ENCODE data around the gene HEPHL1. TPM values are rescaled to one million over a fixed set of nuclear protein-coding genes. Genes with fewer than 3 reads are reported as not detected.
A peak's percentile ranks its signal among the peaks of the same experiment; 100 is the strongest.
"Not testable (repeated sequence)": the region's sequence is repeated elsewhere in the genome, so short reads cannot be mapped to it uniquely, and the experiment has no call there.

The HEPHL1 gene
- total and polyA plus RNA-seq, 5 donors from 2014 or later: not detected

GRCh38 chr11:94112206-94112953, 91.2 kb downstream of the HEPHL1 start:
- no peak overlapping the region for H3K27ac Mint-ChIP-seq
- Histone ChIP-seq H3K4me1 (ENCODE audit: control insufficient read depth, insufficient read depth, low read length, poor library complexity, severe bottlenecking) (no peaks in the 10 kb centered on the region), H3K36me3 (ENCODE audit: control insufficient read depth, insufficient read depth, low read length) (no peaks in the 10 kb centered on the region), H3K27ac (ENCODE audit: insufficient read depth, low read length, poor library complexity, severe bottlenecking) (no peak overlapping the region), H3K27me3 (ENCODE audit: control insufficient read depth, insufficient read depth, low read length) (peaks cover 5% of the 10 kb centered on the region), H3K9me3 (ENCODE audit: control insufficient read depth in 2 of 2, low read length in 2 of 2) (no peaks in the 10 kb centered on the region), H3K4me3 (ENCODE audit: low read depth, low read length) (no peak overlapping the region)
- no peak overlapping the region for H3K4me3 Mint-ChIP-seq
- DNase-seq: no peak
- no peak for ATAC-seq (ENCODE audit: low read depth in 2 of 2)
- H3K4me1 Mint-ChIP-seq: no peaks in the 10 kb centered on the region
- H3K9me3 Mint-ChIP-seq: peaks cover 0 to 4% (median 0%) of the 10 kb centered on the region in 7 donors
- H3K36me3 Mint-ChIP-seq: no peaks in the 10 kb centered on the region
- peaks cover 19% of the 10 kb centered on the region for H3K27me3 Mint-ChIP-seq

GRCh38 chr11:94117197-94117574, 96.0 kb downstream of the HEPHL1 start:
- Histone ChIP-seq H3K27me3 (ENCODE audit: control insufficient read depth, insufficient read depth, low read length) (peaks cover 5% of the 10 kb centered on the region), H3K9me3 (ENCODE audit: control insufficient read depth in 2 of 2, low read length in 2 of 2) (no peaks in the 10 kb centered on the region), H3K4me3 (ENCODE audit: low read depth, low read length) (no peak overlapping the region), H3K36me3 (ENCODE audit: control insufficient read depth, insufficient read depth, low read length) (no peaks in the 10 kb centered on the region), H3K4me1 (ENCODE audit: control insufficient read depth, insufficient read depth, low read length, poor library complexity, severe bottlenecking) (no peaks in the 10 kb centered on the region), H3K27ac (ENCODE audit: insufficient read depth, low read length, poor library complexity, severe bottlenecking) (no peak overlapping the region)
- ATAC-seq (ENCODE audit: low read depth in 2 of 2) (no peak), DNase-seq (no peak)
- no peaks in the 10 kb centered on the region for H3K36me3 Mint-ChIP-seq
- H3K4me1 Mint-ChIP-seq: no peaks in the 10 kb centered on the region
- peaks cover 0 to 2% (median 0%) of the 10 kb centered on the region in 7 donors for H3K9me3 Mint-ChIP-seq
- H3K4me3 Mint-ChIP-seq: no peak overlapping the region
- no peak overlapping the region for H3K27ac Mint-ChIP-seq
- H3K27me3 Mint-ChIP-seq: peaks cover 19% of the 10 kb centered on the region

- Mint-ChIP-seq H3K9me3 (peaks cover 0 to 2% (median 0%) of the 10 kb centered on the region in 7 donors), H3K36me3 (no peaks in the 10 kb centered on the region), H3K27me3 (peaks cover 19% of the 10 kb centered on the region), H3K4me1 (no peaks in the 10 kb centered on the region), H3K4me3 (no peak overlapping the region), H3K27ac (no peak overlapping the region)
- H3K4me1 ChIP-seq (ENCODE audit: control insufficient read depth, insufficient read depth, low read length, poor library complexity, severe bottlenecking): no peaks in the 10 kb centered on the region
- H3K9me3 ChIP-seq (ENCODE audit: control insufficient read depth in 2 of 2, low read length in 2 of 2): no peaks in the 10 kb centered on the region
- H3K4me3 ChIP-seq (ENCODE audit: low read depth, low read length): no peak overlapping the region
- H3K27me3 ChIP-seq (ENCODE audit: control insufficient read depth, insufficient read depth, low read length): peaks cover 2% of the 10 kb centered on the region
- ATAC-seq (ENCODE audit: low read depth in 2 of 2) (no peak), DNase-seq (no peak)
- no peak overlapping the region for H3K27ac ChIP-seq (ENCODE audit: insufficient read depth, low read length, poor library complexity, severe bottlenecking)
- H3K36me3 ChIP-seq (ENCODE audit: control insufficient read depth, insufficient read depth, low read length): no peaks in the 10 kb centered on the region
Observed at GRCh38 chr11:94117871-94118270, 96.7 kb downstream of the HEPHL1 start.

GRCh38 chr11:94119676-94120075, 98.5 kb downstream of the HEPHL1 start:
- H3K36me3 ChIP-seq (ENCODE audit: control insufficient read depth, insufficient read depth, low read length); H3K27me3 ChIP-seq (ENCODE audit: control insufficient read depth, insufficient read depth, low read length); H3K9me3 ChIP-seq (ENCODE audit: control insufficient read depth in 2 of 2, low read length in 2 of 2); H3K4me1 Mint-ChIP-seq; DNase-seq; H3K4me3 Mint-ChIP-seq; H3K4me1 ChIP-seq (ENCODE audit: control insufficient read depth, insufficient read depth, low read length, poor library complexity, severe bottlenecking); H3K9me3 Mint-ChIP-seq; H3K4me3 ChIP-seq (ENCODE audit: low read depth, low read length); H3K36me3 Mint-ChIP-seq; H3K27ac ChIP-seq (ENCODE audit: insufficient read depth, low read length, poor library complexity, severe bottlenecking); ATAC-seq (ENCODE audit: low read depth in 2 of 2); H3K27me3 Mint-ChIP-seq; H3K27ac Mint-ChIP-seq: not testable (repeated sequence)

- H3K27ac Mint-ChIP-seq; H3K9me3 Mint-ChIP-seq; H3K4me1 ChIP-seq (ENCODE audit: control insufficient read depth, insufficient read depth, low read length, poor library complexity, severe bottlenecking); H3K9me3 ChIP-seq (ENCODE audit: control insufficient read depth in 2 of 2, low read length in 2 of 2); H3K27me3 ChIP-seq (ENCODE audit: control insufficient read depth, insufficient read depth, low read length); DNase-seq; H3K4me3 Mint-ChIP-seq; H3K27ac ChIP-seq (ENCODE audit: insufficient read depth, low read length, poor library complexity, severe bottlenecking); H3K27me3 Mint-ChIP-seq; H3K36me3 Mint-ChIP-seq; ATAC-seq (ENCODE audit: low read depth in 2 of 2); H3K4me1 Mint-ChIP-seq; H3K36me3 ChIP-seq (ENCODE audit: control insufficient read depth, insufficient read depth, low read length); H3K4me3 ChIP-seq (ENCODE audit: low read depth, low read length): not testable (repeated sequence)
Observed at GRCh38 chr11:94120516-94120915, 99.4 kb downstream of the HEPHL1 start.

GRCh38 chr11:94120946-94121345, 99.8 kb downstream of the HEPHL1 start:
- H3K36me3 ChIP-seq (ENCODE audit: control insufficient read depth, insufficient read depth, low read length): no peaks in the 10 kb centered on the region
- Mint-ChIP-seq H3K9me3 (peaks cover 0 to 1% (median 0%) of the 10 kb centered on the region in 7 donors), H3K4me1 (no peaks in the 10 kb centered on the region), H3K36me3 (no peaks in the 10 kb centered on the region), H3K4me3 (no peak overlapping the region), H3K27me3 (peaks cover 4% of the 10 kb centered on the region), H3K27ac (no peak overlapping the region)
- H3K4me3 ChIP-seq (ENCODE audit: low read depth, low read length): no peak overlapping the region
- H3K9me3 ChIP-seq (ENCODE audit: control insufficient read depth in 2 of 2, low read length in 2 of 2): no peaks in the 10 kb centered on the region
- no peaks in the 10 kb centered on the region for H3K4me1 ChIP-seq (ENCODE audit: control insufficient read depth, insufficient read depth, low read length, poor library complexity, severe bottlenecking)
- no peak overlapping the region for H3K27ac ChIP-seq (ENCODE audit: insufficient read depth, low read length, poor library complexity, severe bottlenecking)
- ATAC-seq (ENCODE audit: low read depth in 2 of 2) (no peak), DNase-seq (no peak)
- H3K27me3 ChIP-seq (ENCODE audit: control insufficient read depth, insufficient read depth, low read length): no peaks in the 10 kb centered on the region

- Histone ChIP-seq H3K27me3 (ENCODE audit: control insufficient read depth, insufficient read depth, low read length) (no peaks in the 10 kb centered on the region), H3K27ac (ENCODE audit: insufficient read depth, low read length, poor library complexity, severe bottlenecking) (no peak overlapping the region), H3K36me3 (ENCODE audit: control insufficient read depth, insufficient read depth, low read length) (no peaks in the 10 kb centered on the region), H3K9me3 (ENCODE audit: control insufficient read depth in 2 of 2, low read length in 2 of 2) (no peaks in the 10 kb centered on the region), H3K4me1 (ENCODE audit: control insufficient read depth, insufficient read depth, low read length, poor library complexity, severe bottlenecking) (peaks cover 24% of the 10 kb centered on the region), H3K4me3 (ENCODE audit: low read depth, low read length) (no peak overlapping the region)
- Mint-ChIP-seq H3K9me3 (peaks cover 0 to 1% (median 0%) of the 10 kb centered on the region in 7 donors), H3K27ac (no peak overlapping the region), H3K27me3 (no peaks in the 10 kb centered on the region), H3K4me3 (no peak overlapping the region), H3K4me1 (peaks cover 0 to 15% (median 12%) of the 10 kb centered on the region in 4 donors), H3K36me3 (no peaks in the 10 kb centered on the region)
- ATAC-seq (ENCODE audit: low read depth in 2 of 2) (no peak), DNase-seq (no peak)
Observed at GRCh38 chr11:94125407-94126115, 104.4 kb downstream of the HEPHL1 start.

- peaks cover 43% of the 10 kb centered on the region for H3K4me1 ChIP-seq (ENCODE audit: control insufficient read depth, insufficient read depth, low read length, poor library complexity, severe bottlenecking)
- Mint-ChIP-seq H3K27ac (peak overlapping the region; percentile 53 to 93 (median 74)), H3K27me3 (no peaks in the 10 kb centered on the region), H3K4me3 (no peak overlapping the region), H3K4me1 (peaks cover 0 to 15% (median 12%) of the 10 kb centered on the region in 4 donors), H3K9me3 (peaks cover 0 to 1% (median 0%) of the 10 kb centered on the region in 7 donors), H3K36me3 (no peaks in the 10 kb centered on the region)
- DNase-seq (no peak), ATAC-seq (ENCODE audit: low read depth in 2 of 2) (no peak)
- H3K27me3 ChIP-seq (ENCODE audit: control insufficient read depth, insufficient read depth, low read length): no peaks in the 10 kb centered on the region
- peak overlapping the region; percentile 93 for H3K4me3 ChIP-seq (ENCODE audit: low read depth, low read length)
- H3K9me3 ChIP-seq (ENCODE audit: control insufficient read depth in 2 of 2, low read length in 2 of 2): no peaks in the 10 kb centered on the region
- peak overlapping the region; percentile 88 for H3K27ac ChIP-seq (ENCODE audit: insufficient read depth, low read length, poor library complexity, severe bottlenecking)
- H3K36me3 ChIP-seq (ENCODE audit: control insufficient read depth, insufficient read depth, low read length): no peaks in the 10 kb centered on the region
Observed at GRCh38 chr11:94127638-94128037, 106.5 kb downstream of the HEPHL1 start.
